G401 (cell line): Measurements from ENCODE around the gene RNU6-1. TPM values are rescaled to one million over a fixed set of nuclear protein-coding genes. Genes with fewer than 3 reads are reported as not detected.

ENCODE experiments used
- DNase-seq: peaks from one replicate; pipeline ENCODE4 v3.0.0-alpha.2; 2015; ENCODE audit warnings: low spot score
- in situ Hi-C: cut with HindIII; loops from 2 replicates; pipeline ENCODE4 v1.10.0; 2016; ENCODE audit warnings: low sequenced_read_pairs, mixed read lengths
- total RNA-seq: library from RNA; depleted of rRNA; stranded (reverse); fragments of >200 nt; shearing (Covaris generic); gene quantifications from 2 replicates; pipeline ENCODE4 v1.2.3, GENCODE V29; 2014

The RNU6-1 gene
- total RNA-seq, 1 experiment from 2014 or later, result not detected

- no peak for DNase-seq
- in situ Hi-C loops, result no loop called here
These were observed 33.3 kb downstream of the RNU6-1 start for GRCh38 chr15:67806536-67806935.

- in situ Hi-C loops, result no loop called here
- DNase-seq, result no peak
These were observed 34.0 kb downstream of the RNU6-1 start for GRCh38 chr15:67805666-67806516.

- DNase-seq, result no peak
- in situ Hi-C loops, result no loop called here
These were observed 34.7 kb downstream of the RNU6-1 start for GRCh38 chr15:67805008-67805665.

- in situ Hi-C loops, result no loop called here
- DNase-seq, result no peak
These were observed 35.6 kb downstream of the RNU6-1 start for GRCh38 chr15:67803996-67804843.

- no peak for DNase-seq
- in situ Hi-C loops, result no loop called here
These were observed 36.5 kb downstream of the RNU6-1 start for GRCh38 chr15:67803299-67803698.

GRCh38 chr15:67801926-67802914 is 37.6 kb downstream of the RNU6-1 start:
- DNase-seq, result no peak
- in situ Hi-C loops, result no loop called here

- no peak for DNase-seq
- in situ Hi-C loops, result no loop called here
These were observed 38.7 kb downstream of the RNU6-1 start for GRCh38 chr15:67801142-67801541.

- in situ Hi-C loops, result no loop called here
- DNase-seq, result no peak
These were observed 40.0 kb downstream of the RNU6-1 start for GRCh38 chr15:67799801-67800205.

GRCh38 chr15:67796196-67797127 is 43.4 kb downstream of the RNU6-1 start:
- no peak for DNase-seq
- in situ Hi-C loops, result no loop called here

GRCh38 chr15:67794832-67795574 is 44.8 kb downstream of the RNU6-1 start:
- in situ Hi-C loops, result no loop called here
- DNase-seq, result no peak

GRCh38 chr15:67792250-67792942 is 47.4 kb downstream of the RNU6-1 start:
- in situ Hi-C loops, result no loop called here
- no peak for DNase-seq

GRCh38 chr15:67790610-67791319 is 49.1 kb downstream of the RNU6-1 start:
- in situ Hi-C loops, result no loop called here
- no peak for DNase-seq
